HCT116 (cell line): ENCODE results near the gene RHBDF2.

Source experiments
- CTCF ChIP-seq, 3 experiments: fragments of 200-600 bp in 1 of 3; sonication (generic) in 1 of 3; IDR thresholded peaks in 2 of 3; conservative IDR thresholded peaks in 1 of 3; 2 replicates each; pipeline ENCODE4 v1.5.1; 2012 to 2017; ENCODE audit warnings: low read depth in 2 of 3, low read length in 2 of 3, antibody characterized with exemption in 1 of 3, borderline replicate concordance in 1 of 3, control low read depth in 1 of 3, mild to moderate bottlenecking in 1 of 3, mixed read lengths in 1 of 3, mixed run types in 1 of 3, moderate library complexity in 1 of 3; ENCODE audit not compliant: insufficient read depth in 1 of 3
- EZH2 ChIP-seq: fragments of 200-600 bp; sonication (generic); IDR thresholded peaks from 2 replicates; pipeline ENCODE4 v1.6.1; 2017; ENCODE audit warnings: antibody characterized with exemption, mixed run types

- no peak for TF ChIP-seq CTCF (IDR thresholded peaks at IDR 0.05 in 2 of 3, conservative IDR thresholded peaks at IDR 0.05 in 1 of 3; ENCODE audit: borderline replicate concordance in 1 of 3, insufficient read depth in 1 of 3, low read depth in 2 of 3, low read length in 2 of 3)
- no peak for TF ChIP-seq EZH2
Measured at GRCh38 chr17:76545918-76546555, 44.8 kb upstream of the RHBDF2 start.
